Fibroblast of skin of left quadriceps (primary cell): ENCODE data around the gene CEP19.
"Not testable (repeated sequence)": the region's sequence is repeated elsewhere in the genome, so short reads cannot be mapped to it uniquely, and the experiment has no call there.

Source experiments
- DNase-seq, 2 experiments: peaks; one replicate each; pipeline ENCODE4 v3.0.0-alpha.2; 2013; ENCODE audit warnings: low read depth in 2 of 2

The CEP19 gene, protein sequence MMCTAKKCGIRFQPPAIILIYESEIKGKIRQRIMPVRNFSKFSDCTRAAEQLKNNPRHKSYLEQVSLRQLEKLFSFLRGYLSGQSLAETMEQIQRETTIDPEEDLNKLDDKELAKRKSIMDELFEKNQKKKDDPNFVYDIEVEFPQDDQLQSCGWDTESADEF

DNA sequence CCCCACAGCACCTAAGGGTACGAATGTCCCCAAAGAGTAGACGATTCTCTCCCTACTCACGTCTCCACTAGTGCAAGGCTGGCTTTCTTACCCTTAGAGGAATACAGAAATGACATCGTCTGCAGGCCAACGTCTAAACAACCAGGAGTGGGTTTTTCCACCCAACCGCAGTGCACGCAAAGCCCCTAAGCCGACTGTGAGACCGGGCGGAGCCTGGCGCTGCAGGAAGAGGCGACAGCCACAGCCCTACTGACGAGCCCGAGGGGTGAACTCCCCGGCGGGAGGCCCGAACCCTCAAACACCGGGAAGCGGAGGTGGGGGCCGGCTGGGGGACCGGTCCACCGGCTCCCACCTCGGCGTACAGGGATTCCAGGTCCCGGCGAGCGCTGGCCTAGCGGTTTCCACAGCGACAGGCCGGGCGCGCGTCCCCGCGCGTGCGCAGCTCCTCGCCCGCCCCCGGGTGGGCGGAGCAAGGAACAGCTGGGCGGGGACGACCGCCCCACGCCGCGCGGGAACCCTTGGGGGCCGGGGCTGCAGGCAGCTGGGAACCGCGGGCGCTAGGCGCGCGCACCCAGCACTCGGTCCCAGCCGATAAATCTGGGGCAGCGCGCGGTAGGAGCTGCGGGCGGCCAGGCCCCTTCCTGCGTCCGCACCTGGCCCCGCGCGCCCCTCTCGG lies at the start of gene CEP19, which contains the start of gene PIGX:
Gene CEP19 (minus strand): TSS at position 413 of the 676 bp plus-strand sequence. CDS start 3,593 bp downstream, outside the sequence.
Gene PIGX (plus strand): TSS at position 540 of the 676 bp plus-strand sequence.
- DNase-seq = peak; percentile 59 to 64

DNA sequence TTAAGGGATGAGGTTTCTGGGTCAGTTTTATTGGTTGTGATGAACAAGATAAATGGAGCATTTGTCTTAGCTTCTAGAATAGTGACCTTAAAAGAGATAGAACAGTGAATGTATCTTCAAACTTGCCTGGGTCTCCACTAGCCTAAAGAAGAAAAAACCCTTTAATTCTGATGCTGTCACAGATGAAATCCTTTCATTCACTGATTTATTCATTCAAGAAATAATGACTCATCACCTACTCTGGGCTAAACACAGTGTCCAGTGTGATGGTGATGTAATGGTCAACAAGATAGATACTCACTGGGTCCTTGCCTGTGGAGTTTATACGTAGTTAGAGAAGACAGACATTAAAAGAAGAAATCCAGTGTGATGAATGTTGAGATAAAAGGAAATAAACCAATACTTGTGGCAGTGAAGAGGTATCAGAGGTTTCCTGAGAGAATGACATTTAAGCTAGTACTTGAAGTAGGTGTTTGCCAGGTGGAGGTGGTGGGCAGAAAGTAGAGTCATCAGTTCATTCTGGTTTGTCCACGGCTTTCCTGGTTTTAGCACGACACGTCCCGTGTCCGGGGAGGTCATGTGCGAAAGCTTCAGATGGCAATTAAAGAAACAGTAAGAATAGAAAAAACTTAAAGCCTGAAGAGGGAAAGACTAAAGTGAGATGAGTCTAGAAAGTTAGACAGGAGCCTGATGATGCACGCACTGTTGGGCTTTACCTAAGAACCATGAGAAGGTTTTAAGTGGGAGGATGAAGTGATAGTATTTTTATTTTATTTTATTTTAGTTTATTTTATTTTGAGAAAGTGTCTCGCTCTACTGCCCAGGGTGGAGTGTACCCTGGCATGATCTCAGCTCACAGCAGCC lies 46.1 kb upstream of the CEP19 start:
- DNase-seq = no peak

DNA sequence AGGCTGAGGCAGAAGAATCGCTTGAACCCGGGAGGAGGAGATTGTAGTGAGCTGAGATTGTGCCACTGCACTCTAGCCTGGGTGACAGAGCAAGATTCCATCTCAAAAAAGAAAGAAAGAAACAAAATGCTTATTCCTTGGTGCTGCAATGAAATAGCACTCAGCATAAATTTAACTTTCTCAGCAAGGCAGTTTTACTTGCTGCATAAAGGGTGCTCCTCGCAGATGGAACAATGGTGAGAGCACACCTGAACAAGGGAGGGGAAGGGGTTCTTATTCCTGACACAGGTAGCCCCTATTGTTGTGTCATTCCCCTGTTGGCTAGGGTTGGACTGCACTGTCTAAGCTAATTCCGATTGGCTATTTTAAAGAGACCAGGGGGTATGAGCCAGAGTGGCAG lies 44.7 kb upstream of the CEP19 start:
- DNase-seq = no peak

DNA sequence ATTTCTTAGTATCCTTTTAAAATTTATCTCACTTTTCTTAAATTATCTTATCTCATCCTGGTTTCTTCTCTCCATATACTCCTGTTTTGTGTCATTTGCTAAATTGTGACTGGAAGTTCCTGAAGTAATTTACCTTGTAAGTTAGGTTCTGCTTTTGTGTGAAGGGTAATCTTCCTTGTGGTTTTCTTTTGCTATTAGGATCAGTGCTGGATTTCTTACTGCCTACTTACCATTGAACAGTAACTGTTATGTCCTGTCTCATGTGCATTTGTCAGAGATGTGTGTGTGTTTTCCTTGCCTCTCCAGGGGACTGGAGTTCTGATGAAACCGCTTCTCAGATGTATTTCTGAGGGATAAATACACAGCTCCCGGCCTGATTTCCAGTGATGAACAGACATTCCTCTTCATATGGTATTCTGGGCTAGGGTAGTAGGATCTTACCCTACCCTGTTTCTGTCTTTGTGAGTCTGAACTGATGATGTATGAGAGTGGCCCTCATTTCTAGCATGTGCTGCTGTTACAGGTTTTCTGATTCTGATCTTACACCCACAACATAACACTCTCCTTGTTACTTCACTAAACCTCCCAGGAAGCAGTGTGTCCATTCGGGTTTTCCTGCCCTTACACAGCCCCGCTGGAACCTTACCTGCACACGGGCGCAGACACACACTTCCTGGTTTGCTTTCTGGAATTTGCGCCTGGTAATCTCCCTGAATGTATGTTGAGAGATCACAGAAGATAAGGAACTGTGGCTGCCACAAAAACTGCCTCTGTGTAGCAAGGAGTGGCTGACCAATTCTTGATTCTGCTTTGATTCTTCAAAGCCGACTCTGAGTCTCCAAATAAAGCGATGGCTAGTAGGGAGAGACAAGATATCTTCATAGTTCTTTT lies 42.3 kb upstream of the CEP19 start:
- no peak for DNase-seq

DNA sequence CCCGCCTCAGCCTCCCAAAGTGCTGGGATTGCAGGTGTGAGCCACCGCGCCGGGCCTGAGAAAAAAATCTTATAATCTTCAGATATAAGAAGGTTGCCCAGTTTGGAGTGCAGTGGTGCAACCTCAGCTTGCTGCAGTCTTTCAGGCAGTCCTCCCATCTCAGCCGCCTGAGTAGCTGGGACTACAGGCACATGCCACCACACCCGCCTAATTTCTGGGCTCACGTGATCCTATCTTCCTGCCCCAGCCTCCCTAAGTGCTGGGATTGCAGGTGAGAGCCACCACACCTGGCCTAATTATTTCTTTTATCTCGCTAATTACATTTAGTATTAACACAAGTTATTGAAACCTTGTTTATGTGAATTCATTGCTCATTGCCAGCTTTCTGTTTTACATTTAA lies 41.2 kb upstream of the CEP19 start:
- no peak for DNase-seq

DNA sequence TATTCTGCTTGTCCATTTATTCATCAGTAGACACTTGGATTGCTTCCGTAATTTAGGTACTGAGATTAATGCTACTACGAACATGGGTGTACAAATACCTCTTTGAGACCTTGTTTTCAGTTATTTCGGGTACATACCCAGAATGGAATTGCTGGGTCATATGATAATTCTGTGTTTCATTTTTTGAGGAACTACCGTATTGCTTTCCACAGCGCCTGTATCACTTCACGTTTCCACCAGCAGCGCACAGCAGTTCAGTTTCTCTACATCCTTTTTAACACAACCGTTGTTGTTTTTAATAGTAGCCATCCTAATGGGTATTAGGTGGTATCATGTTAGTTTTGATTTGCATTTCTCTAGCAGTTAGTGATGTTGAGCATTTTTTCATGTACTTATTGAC lies 37.1 kb upstream of the CEP19 start:
- no peak for DNase-seq

DNA sequence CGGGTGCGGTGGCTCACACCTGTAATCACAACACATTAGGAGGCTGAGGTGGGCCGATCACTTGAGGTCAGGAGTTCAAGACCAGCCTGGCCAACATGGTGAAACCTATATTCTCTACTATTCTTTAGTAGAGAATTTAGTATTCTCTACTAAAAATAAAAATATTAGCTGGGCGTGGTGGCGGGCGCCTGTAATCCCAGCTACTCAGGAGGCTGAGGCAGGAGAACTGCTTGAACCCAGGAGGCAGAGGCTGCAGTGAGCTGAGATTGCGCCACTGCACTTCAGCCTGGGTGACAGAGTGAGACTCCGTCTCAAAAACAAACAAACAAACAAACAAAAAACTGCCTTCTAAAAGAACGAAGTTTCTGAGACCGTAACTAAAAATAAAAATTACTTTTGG lies 31.5 kb upstream of the CEP19 start:
- DNase-seq = not testable (repeated sequence)

DNA sequence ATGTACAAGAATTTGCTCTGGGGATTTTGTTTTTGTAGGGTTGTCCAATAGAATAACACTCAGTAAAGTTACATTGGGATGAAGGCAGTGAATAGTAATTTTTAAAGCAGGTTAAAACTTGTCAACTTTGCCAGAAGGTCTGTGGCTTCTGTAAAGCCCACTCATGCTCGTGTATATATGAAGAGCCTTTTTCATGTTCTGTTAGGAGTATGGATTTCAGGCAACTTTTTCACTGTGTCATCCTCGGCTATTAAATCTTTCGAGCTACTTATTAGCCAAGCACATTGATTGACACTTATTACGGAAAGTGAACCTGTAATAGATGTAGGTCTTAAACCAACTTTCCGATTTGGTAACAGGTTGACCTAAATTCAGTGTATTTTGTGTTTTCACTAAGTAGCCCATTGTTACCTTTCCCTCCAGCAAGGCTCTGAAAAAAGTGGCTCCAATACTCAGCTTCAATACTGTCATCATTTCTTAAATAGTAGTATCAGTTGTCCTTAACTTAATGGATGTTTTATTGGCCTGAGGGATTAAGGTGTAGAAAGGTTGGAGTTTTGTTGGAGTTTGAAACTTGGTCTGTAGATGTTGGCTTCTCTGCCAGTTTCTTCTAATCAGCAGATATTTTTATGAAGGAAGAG lies 29.3 kb upstream of the CEP19 start:
- DNase-seq = no peak

DNA sequence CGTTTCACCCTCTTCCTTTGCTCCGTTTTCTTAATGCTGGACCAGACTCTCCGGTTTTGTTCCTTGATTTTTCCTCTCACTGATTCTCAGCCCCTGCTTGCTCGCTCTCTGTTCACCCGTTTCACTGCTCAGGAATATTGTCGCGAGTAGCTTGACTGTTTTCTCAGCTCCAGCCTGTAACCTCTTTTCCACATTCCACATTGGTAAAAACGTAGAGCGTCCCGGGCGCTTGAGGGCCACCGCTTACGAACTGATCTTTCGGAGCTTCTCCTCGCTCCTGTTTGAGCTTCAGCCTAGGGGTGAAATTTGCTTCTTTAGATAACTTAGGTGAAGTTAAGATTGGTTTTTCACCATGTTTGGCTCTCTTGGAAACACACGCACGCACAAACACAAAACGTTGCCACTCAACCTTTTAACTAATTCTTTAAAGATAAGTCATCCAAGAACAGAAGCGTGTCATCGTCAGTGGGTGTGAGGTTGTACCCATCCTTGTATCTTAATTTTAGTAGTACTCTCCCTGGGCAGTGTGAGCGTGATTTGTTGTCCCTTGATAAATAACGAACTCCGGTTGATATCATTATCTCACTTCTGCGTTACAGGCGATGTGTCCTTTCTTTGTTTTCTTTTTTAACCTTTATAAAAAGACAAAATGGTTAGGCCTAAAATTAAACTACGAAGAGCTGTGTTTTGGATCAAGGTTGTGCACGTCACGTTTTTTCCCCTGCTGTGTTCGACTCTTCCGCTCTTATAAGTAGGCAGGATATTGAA lies 28.6 kb upstream of the CEP19 start:
- no peak for DNase-seq

DNA sequence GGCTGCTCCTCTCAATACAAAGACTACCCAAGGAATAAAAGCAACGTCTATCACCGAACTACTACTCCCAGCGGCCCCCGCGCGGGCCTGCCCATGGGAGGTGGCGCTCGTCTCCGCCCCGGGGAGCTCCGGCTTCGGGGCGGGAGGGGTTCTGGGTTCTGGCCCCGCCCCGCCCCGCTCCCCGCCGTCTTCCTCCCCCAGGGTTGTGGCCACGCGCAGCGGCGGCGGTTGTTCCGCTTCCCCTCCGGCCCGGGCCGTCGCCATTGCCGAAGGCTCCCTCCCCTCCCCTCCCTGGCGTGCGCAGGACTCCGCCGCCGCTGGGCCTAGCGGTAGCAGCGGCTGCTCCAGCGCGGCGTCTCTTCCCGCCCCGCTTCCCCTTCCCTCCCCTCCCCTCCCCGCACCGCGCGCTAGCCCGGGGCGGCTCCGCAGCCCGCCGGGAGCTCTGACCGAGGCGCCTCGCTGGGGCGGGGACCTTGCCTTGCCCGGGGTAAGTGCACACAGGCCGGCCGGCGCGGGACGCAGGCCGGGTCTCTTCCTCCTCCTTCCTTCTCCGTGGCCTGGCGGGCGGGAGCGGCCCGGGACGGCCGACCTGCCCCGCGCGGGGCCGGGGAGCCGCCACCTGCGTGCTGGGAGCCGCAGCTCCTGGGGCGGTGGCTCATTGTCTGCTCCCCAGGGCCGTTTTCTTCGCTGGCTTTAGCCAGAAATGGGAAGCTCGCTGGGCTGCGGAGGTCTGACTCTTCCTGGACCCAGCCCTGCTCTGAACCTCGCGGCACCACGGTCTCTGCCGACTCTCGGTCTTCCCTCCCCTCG lies 27.8 kb upstream of the CEP19 start, which contains the start of gene PAK2:
Gene PAK2 (plus strand): TSS at position 187 of the 810 bp plus-strand sequence. CDS start 42,790 bp downstream, outside the sequence.
- DNase-seq = peak; percentile 72 to 79

DNA sequence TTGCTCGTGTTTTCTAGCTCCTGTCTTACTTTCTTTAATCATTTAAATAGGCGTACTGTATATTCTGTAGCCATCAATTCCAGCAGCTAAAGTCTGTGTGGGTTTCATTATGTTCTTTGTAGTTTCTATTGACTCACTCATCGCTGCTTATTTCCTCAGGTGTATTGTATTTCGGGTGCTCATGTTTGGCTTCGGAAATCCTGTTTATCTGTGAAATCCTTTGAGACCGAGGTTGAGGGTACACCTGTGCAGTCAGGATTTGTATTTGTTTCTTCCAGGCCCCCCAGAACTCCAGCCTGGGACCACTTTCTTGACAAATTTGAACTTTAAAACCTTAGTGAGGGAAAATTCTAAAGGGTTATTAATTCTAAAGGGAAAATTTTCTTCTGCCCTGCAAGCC lies 25.6 kb upstream of the CEP19 start:
- no peak for DNase-seq

DNA sequence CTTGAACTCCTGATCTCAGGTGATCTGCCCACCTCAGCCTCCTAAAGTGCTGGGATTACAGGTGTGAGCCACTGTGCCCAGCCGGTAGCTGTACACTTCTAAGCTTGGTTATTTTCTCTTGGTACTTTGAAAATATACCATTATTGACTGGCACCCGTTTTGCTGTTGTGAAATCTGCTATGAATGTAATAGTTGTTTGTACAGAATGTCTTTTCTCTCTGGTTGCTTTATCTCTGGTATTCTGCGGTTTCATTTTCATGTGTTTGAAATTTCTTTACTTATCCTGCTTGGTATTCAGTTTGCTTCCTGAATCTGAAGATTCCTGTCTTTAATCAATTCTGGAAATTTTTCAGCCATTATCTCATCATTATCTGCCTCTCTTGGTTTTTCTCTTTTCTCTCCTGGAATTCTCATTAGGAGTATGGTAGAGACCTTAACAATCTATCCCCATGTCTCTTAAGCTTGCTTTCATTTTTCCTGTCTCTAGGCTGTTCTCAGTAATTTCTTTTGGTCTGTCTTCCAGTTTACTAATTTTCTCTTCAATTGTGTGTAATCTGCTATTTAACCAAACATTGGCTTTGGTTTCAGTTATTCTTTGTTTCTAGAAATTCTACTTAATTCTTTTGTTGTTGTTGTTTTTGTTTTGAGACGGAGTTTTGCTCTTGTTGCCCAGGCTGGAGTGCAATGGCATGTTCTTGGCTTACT lies 24.8 kb upstream of the CEP19 start:
- DNase-seq = no peak

DNA sequence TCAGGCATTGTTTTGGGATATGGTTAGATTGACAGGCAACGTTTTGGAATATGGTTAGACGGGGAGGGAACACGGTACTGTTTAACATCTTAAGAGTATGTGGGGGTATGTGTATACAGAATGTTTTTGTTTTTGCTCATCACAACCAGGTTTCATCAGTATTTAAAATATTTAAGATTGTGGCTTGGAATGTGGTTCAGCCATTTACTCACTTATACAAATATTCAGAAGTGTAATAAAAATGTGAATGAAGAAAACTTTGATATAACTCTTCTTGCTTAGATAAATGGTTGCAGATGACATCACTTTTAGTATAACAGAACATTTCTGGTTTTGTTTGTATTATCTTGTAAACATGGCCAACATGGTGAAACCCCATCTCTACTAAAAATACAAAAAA lies 23.7 kb upstream of the CEP19 start:
- peak in 1 of 2 experiments; percentile 25 for DNase-seq

DNA sequence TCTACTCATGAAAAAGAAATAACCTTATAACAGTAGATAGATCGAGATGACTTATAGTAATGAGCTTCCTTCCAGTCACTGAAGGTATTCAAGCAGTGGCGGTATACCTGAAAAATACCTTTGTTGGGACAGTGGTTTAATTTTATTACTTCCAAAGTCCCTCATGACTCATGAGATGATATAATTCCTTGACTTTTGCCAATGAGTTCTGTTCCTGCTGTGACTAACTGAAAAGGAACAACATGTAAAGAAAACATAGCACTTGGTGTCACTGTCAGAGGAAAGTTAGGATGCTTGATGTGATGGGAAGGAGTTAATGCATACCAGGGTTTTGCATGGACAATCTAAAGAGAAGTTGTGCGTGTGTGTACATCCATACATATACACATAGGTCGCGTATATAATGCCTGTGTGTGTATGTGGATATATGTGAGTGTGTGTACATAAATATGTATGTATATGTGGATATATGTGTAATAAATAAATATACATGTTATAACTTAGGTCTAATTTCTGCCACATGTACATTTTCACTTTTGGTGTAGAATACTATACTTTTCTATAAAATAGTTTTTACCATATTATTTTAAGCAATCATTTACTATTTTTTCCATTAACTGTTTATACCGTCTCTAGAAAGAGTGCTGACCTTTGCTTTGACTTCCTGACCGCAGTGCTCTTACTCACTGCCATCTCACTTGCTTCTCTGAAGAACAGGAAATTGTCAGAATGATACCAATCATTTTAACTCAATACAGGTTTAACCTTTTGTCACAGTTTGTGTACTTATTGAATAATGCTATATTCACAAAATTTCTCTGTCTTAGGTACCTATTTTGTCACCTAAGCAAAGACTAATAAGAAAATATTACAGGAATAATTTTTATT lies 15.0 kb upstream of the CEP19 start:
- DNase-seq = no peak

DNA sequence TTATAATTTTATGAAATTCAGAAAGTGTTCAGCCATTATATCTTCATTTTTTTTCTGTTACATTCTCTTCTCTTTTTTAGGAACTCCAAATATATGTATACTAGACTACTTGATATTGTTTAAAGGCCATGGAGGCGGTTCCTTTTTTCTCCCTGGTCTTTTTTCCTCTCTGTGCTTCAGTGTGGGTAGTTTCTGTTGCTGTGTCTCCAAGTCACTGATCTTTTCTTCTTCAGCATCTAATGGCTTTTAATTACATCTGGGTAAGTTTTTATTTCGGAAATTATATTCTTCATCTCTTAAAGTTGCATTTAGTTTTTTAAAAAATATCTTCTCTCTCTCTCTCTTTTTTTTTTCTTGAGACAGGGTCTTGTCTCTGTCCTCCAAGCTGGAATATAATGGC lies 9.0 kb upstream of the CEP19 start:
- no peak for DNase-seq

DNA sequence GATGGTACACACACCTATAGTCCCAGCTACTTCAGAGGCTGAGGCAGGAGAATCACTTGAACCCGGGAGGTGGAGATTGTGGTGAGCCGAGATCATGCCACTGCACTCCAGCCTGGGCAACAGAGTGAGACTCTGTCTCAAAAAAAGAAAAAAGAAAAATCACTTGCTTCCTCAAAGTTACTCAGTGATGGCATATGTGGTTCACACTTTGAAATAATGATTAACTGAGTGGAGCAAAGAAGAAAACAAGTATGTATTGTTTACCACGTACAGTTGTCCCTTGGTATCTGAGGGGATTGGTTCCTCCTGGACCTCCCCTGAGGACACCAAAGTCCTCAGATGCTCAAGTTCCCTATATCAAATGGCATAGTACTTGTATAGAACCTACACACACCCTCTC lies 5.1 kb upstream of the CEP19 start:
- not testable (repeated sequence) for DNase-seq

DNA sequence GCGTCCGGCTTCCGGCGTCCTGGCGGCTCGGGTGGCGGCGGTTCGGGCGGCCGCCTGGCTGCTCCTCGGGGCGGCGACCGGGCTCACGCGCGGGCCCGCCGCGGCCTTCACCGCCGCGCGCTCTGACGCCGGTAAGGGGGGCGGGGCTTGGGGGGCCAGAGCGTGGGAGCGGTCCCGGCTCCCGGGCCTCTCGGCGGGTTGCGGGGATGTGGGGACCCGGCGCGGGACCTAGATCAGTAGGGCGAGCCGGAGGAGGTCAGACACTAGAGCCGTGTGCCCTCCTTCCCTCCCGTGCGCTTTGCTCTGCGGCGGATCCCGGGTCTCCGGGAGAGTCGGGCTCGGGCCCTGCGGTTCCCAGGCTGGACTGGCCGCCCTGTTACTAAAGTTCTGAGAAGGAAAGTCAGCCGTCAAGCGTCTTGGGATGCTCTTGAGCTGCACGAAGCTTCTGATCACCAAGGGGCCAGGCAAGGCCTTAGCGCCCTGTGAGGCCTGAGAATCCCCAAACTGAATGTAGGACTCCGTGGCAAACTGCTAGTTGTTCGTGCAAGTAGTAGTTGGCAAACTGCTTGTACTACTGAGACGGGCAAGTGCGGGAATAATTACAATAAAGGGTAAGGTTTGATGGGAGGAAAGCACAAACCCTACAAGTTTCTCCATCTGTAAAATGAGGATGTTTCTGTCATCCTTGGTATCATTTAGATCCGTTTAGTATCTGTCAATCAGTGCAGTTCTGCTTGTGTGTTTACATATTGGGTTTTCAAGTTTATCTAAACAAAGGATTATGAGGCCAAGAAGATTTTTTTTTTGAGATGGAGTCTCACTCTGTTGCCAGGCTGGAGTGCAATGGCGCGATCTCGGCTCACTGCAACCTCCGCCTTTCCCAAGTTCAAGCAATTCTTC lies 714 bp upstream of the CEP19 start:
- DNase-seq = peak; percentile 17 to 30
